ENCODE results near the gene ITIH3. TPM values are rescaled to one million over a fixed set of nuclear protein-coding genes. Genes with fewer than 3 reads are reported as not detected.

The ITIH3 gene
- total RNA-seq: 2.3 TPM
- polyA plus RNA-seq (ENCODE audit: insufficient read depth, low read depth, low replicate concordance): 2.1 TPM
- long read RNA-seq, donor 1: 0 reads
- long read RNA-seq, donor 2, partial matches to known transcripts: 0 of 1 reads
- long read RNA-seq, donor 2, other reads (novel, unspliced or antisense): 0 of 1 reads
- long read RNA-seq, donor 3: 0 reads
- long read RNA-seq, donor 4: 0 reads
- long read RNA-seq, donor 5: 0 reads
- long read RNA-seq, donor 6, partial matches to known transcripts: 0 of 1 reads
- long read RNA-seq, donor 6, other reads (novel, unspliced or antisense): 0 of 1 reads
- long read RNA-seq, donor 7, partial matches to known transcripts: 0 of 1 reads
- long read RNA-seq, donor 7, other reads (novel, unspliced or antisense): 1 of 1 reads
- long read RNA-seq, donor 8: 0 reads
- long read RNA-seq, donor 9: 0 reads
- long read RNA-seq, donor 10: 0 reads

GRCh38 chr3:52794612-52795099, at the start of gene ITIH3:
Gene ITIH3 (plus strand): TSS chr3:52794796. CDS start chr3:52794804, 8 bp downstream.
- no peaks in the 10 kb centered on the region for H3K36me3 ChIP-seq (ENCODE audit: control insufficient read depth in 2 of 3, insufficient read depth in 3 of 3, low read length in 3 of 3)
- DNase-seq (peak in 1 of 5 donors; percentile 7), FAIRE-seq (no peak)
- no peaks in the 10 kb centered on the region for H3K27me3 ChIP-seq (ENCODE audit: control insufficient read depth, insufficient read depth, low read length)
- H3K9ac ChIP-seq (ENCODE audit: low read length in 3 of 3): no peak within 1 kb of the TSS
- no peak within 1 kb of the TSS for H3K4me3 ChIP-seq (ENCODE audit: low read length in 3 of 3)
- no peaks in the 10 kb centered on the region for H3K9me3 ChIP-seq (ENCODE audit: control insufficient read depth in 2 of 3, insufficient read depth in 1 of 3, low read length in 3 of 3)
- intact Hi-C loops (cut with DNase I): no loop called here
- no peaks in the 10 kb centered on the region for H3K4me1 ChIP-seq (ENCODE audit: control insufficient read depth in 2 of 3, insufficient read depth in 2 of 3, low read depth in 1 of 3, low read length in 3 of 3)
- TF ChIP-seq, protein P1, sequence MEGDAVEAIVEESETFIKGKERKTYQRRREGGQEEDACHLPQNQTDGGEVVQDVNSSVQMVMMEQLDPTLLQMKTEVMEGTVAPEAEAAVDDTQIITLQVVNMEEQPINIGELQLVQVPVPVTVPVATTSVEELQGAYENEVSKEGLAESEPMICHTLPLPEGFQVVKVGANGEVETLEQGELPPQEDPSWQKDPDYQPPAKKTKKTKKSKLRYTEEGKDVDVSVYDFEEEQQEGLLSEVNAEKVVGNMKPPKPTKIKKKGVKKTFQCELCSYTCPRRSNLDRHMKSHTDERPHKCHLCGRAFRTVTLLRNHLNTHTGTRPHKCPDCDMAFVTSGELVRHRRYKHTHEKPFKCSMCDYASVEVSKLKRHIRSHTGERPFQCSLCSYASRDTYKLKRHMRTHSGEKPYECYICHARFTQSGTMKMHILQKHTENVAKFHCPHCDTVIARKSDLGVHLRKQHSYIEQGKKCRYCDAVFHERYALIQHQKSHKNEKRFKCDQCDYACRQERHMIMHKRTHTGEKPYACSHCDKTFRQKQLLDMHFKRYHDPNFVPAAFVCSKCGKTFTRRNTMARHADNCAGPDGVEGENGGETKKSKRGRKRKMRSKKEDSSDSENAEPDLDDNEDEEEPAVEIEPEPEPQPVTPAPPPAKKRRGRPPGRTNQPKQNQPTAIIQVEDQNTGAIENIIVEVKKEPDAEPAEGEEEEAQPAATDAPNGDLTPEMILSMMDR (IDR thresholded peaks at IDR 0.05; ENCODE audit: borderline replicate concordance, extremely low read depth, insufficient read depth): no peak
- H3K27ac ChIP-seq (ENCODE audit: low read depth in 2 of 2, low read length in 2 of 2): no peak within 1 kb of the TSS

- Histone ChIP-seq H3K4me3 (ENCODE audit: low read length in 3 of 3) (no peak overlapping the region), H3K9me3 (ENCODE audit: control insufficient read depth in 2 of 3, insufficient read depth in 1 of 3, low read length in 3 of 3) (no peaks in the 10 kb centered on the region), H3K4me1 (ENCODE audit: control insufficient read depth in 2 of 3, insufficient read depth in 2 of 3, low read depth in 1 of 3, low read length in 3 of 3) (no peaks in the 10 kb centered on the region), H3K9ac (ENCODE audit: low read length in 3 of 3) (no peak overlapping the region), H3K27me3 (ENCODE audit: control insufficient read depth, insufficient read depth, low read length) (no peaks in the 10 kb centered on the region), H3K36me3 (ENCODE audit: control insufficient read depth in 2 of 3, insufficient read depth in 3 of 3, low read length in 3 of 3) (peaks cover 5 to 35% (median 23%) of the 10 kb centered on the region in 3 donors), H3K27ac (ENCODE audit: low read depth in 2 of 2, low read length in 2 of 2) (no peak overlapping the region)
- DNase-seq: no peak
- FAIRE-seq: no peak
- TF ChIP-seq, protein P1 (IDR thresholded peaks at IDR 0.05; ENCODE audit: borderline replicate concordance, extremely low read depth, insufficient read depth): no peak
- intact Hi-C loops (cut with DNase I): no loop called here
Measured at GRCh38 chr3:52752045-52752660, 42.4 kb upstream of the ITIH3 start.

- no peak for FAIRE-seq
- TF ChIP-seq, protein P1 (IDR thresholded peaks at IDR 0.05; ENCODE audit: borderline replicate concordance, extremely low read depth, insufficient read depth): no peak
- DNase-seq: no peak
- H3K36me3 ChIP-seq (ENCODE audit: control insufficient read depth in 2 of 3, insufficient read depth in 3 of 3, low read length in 3 of 3): peaks cover 10 to 34% (median 18%) of the 10 kb centered on the region in 3 donors
- no peak overlapping the region for H3K27ac ChIP-seq (ENCODE audit: low read depth in 2 of 2, low read length in 2 of 2)
- intact Hi-C loops (cut with DNase I): no loop called here
- no peak overlapping the region for H3K9ac ChIP-seq (ENCODE audit: low read length in 3 of 3)
- H3K4me3 ChIP-seq (ENCODE audit: low read length in 3 of 3): no peak overlapping the region
- no peaks in the 10 kb centered on the region for H3K4me1 ChIP-seq (ENCODE audit: control insufficient read depth in 2 of 3, insufficient read depth in 2 of 3, low read depth in 1 of 3, low read length in 3 of 3)
- no peaks in the 10 kb centered on the region for H3K9me3 ChIP-seq (ENCODE audit: control insufficient read depth in 2 of 3, insufficient read depth in 1 of 3, low read length in 3 of 3)
- no peaks in the 10 kb centered on the region for H3K27me3 ChIP-seq (ENCODE audit: control insufficient read depth, insufficient read depth, low read length)
Measured at GRCh38 chr3:52754373-52754772, 40.2 kb upstream of the ITIH3 start.
